Kasumi-1 (cell line): ENCODE data around the gene CATSPERD.
A peak's percentile ranks its signal among the peaks of the same experiment; 100 is the strongest.

Experiments used
- DNase-seq, 2 experiments: peaks; one replicate each; lab custom pipeline; 2025; lab: John Stamatoyannopoulos, UW

CATSPERD gene

GRCh38 chr19:5719961-5720790, at the start of gene CATSPERD, which contains the start of gene LONP1:
TSS of gene CATSPERD (plus strand) at chr19:5720637. CDS start at chr19:5720738, 101 bp downstream.
TSS of gene LONP1 (minus strand) at chr19:5720146. CDS start at chr19:5720132, 14 bp downstream.
- peak; percentile 96 to 97 for DNase-seq

- no peak for DNase-seq
These were observed 48.8 kb upstream of the CATSPERD start for GRCh38 chr19:5671600-5671999.

DNA sequence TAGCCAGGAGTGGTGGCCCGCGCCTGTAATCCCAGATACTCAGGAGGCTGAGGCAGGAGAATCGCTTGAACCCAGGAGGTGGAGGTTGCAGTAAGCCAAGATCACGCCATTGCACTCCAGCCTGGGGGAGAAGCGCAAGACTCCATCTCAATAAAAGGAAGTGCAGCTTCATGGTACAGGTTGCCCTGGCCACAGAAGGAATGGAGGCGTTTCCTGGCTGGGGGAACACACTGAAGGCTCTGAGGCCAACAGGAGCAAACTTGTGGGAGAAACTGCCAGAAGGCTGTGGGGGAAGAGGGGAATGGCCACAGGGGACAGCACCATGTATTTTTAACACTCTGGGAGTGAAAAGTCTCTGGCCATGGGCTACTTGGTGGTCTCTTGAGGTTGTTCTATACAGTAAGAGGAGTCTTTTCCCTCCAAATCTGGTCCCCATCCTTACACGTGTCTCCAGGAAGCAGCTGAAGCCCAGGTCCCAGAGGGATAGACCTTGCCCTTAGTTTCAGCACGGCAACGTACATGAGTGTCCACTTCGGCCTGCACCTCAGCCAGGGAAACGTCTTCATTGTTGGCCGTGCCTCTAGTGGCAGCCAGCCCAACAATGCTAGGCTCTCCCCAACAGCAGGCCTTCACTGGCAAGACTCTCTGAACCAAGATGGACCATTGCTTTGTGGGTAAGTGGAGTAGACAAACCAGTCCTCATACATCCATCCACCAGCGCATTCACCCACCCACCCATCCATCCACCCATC, 47.6 kb upstream of the CATSPERD start:
- no peak for DNase-seq

- no peak for DNase-seq
These were observed 46.7 kb upstream of the CATSPERD start for GRCh38 chr19:5673752-5674151.

- no peak for DNase-seq
These were observed 45.7 kb upstream of the CATSPERD start for GRCh38 chr19:5674714-5675113.

- no peak for DNase-seq
These were observed 44.2 kb upstream of the CATSPERD start for GRCh38 chr19:5676105-5676771.

- no peak for DNase-seq
These were observed 43.7 kb upstream of the CATSPERD start for GRCh38 chr19:5676772-5677105.

GRCh38 chr19:5677136-5677535, 43.3 kb upstream of the CATSPERD start:
- DNase-seq: no peak

- no peak for DNase-seq
These were observed 42.9 kb upstream of the CATSPERD start for GRCh38 chr19:5677580-5677979.

GRCh38 chr19:5678071-5678718, 42.2 kb upstream of the CATSPERD start:
- DNase-seq: no peak

DNA sequence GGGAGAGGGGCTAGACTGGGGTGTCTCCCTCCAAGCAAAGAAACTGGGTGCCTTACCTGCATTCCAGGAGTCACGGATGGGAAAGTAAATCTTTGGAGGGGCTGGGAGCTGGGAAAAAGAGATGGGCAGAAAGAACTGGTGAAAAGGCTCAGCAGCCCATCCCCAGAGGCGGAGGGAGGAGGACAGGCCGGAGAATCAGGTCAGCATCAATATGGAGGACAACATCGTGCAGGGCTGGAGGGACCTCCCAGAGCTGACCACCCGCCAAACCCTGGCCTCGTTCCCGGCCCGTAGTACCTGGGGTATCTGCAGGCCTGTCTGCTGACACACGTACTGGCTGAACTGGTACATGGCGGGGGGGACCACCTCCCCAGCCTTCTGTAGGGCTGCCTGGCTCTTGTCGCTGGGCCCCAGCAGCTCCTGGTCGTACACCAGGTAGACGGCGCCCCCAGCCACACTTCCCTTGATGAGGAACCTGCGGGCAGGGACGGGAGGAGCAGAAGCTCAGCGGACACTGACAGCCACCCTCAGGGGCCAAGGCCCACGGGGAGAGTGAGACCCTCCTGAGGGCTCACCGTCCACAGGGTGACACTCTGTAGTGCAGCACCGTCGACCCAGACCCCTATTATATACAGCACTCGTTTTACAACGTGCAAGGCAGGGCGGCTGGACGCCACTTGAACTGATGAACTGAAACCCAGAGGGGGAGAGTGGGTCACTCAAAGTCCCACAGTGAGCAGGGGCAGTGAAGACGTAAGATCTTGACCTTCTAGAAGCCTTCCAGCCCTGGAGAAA, 41.0 kb upstream of the CATSPERD start:
- peak in 1 of 2 experiments; percentile 31 for DNase-seq

- DNase-seq: no peak
These were observed 40.4 kb upstream of the CATSPERD start for GRCh38 chr19:5680084-5680436.

DNA sequence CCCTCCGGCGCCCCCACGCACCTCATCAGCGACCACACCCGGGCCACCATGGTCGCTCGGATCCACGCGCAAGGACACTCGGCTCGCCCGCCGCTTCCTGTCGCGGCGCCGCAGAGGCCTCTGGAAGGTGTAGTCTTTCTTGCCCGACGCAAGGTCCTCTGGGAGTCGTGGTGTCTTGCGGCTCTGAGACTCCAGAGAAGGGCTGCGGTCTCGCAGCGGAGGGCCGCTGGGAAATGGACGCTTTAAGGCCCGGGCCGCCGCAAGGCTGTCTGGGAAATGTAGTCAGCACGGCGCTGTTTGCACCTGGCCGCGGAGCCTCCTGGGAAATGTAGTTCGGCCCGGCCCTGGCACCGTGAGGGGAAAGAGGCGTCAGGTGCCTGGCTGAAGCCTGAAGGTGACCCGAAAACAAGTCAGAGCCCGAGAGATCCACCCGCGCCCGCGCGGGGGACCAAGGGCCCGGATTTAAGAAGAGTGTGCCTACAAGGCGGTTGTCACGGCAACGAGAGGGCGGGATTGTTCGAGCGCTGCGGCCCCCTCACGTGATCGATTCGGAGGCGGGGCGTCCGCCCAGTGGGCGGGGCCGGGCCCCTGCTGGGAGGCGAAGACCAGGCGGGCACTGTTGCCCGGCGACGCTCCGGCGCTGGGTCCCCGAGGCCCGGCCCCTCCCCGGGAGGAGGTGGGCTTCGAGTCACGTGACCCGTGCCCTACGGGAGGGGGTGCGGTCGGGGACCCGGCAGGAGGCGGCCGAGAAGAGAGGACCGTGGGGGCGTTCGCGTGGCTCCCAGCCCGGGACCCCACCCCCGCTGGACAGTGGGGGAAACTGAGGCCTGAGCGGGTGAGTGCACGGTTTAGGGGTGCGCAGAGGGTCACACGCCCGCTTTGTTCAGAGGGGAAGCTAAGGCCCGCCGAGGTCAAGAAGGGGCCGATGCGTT, 39.7 kb upstream of the CATSPERD start, which contains the start of the genes HSD11B1L and MICOS13:
Gene HSD11B1L (plus strand): TSS at position 591 of the 932 bp plus-strand sequence. CDS start 3,806 bp downstream, outside the sequence.
Gene MICOS13 (minus strand): TSS at position 80 of the 932 bp plus-strand sequence. CDS start 30 bp downstream, at position 50.
- DNase-seq: peak; percentile 96 to 97

DNA sequence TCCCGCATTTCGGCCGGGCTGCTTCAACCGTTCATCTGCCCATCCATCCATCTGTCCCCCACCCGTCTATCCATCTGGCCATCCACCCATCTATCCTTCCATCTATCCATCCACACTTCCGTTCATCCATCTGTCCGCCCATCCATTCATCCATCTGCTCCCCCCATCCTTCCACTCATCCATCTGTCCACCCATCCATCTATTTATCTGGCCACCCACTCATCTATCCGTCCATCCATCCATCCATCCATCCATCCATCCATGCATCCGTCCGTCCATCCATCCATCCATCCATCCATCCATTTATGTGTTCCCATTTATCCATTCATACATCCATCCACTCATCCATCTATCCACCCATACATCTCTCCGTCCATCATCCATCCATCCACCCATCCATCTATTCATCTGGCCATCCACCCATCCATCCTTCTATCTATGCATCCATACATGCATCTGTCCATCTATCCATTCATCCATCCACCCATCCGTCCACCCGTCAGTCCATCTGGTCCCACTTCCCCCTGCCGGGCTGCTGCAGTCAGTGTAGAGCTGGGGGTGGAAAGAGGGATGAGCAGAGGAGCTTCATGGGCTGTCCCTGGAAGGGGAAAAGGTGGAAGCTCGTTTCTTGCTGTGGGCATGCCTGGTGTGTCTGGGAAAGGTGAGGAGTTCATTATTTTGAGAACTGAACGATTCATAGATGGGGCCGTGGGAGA, 38.9 kb upstream of the CATSPERD start:
- no peak for DNase-seq

DNA sequence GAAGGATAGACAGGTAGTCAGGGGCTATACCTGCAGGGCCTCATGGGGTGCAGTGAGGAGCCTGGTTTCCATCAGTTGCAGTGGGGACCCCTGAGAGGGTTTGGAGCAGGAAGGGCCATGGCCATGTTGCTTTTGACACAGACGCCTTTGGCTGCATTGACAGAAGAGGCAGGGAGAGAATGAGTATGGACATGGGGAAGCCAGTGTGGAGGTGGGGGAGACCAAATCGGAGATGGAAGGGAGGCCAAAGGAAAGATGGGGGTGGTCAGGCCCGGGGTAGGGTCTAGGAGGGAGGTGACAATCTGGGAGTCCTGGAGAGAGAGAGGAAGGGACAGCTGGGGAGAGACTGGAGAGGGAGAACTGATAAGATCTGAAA, 38.3 kb upstream of the CATSPERD start:
- DNase-seq: no peak

GRCh38 chr19:5683177-5683886, 37.1 kb upstream of the CATSPERD start:
- no peak for DNase-seq

GRCh38 chr19:5684694-5685430, 35.6 kb upstream of the CATSPERD start:
- DNase-seq: no peak

DNA sequence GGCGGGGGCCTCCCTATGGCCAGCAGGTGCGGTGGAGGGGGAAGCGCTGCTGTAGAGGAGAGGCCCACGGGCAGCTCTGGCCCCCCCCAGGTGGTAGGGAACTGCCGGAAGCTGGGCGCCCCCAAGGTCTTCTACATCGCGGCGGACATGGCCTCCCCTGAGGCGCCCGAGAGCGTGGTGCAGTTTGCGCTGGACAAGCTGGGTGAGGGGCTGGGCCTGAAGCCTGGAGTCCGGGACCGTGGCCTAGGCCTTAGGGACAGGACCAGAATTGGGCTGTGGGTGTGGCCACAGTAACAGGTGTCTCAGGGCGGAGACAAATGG, 34.2 kb upstream of the CATSPERD start:
- DNase-seq: no peak
